HEK293 (cell line): ENCODE measurements around the gene ETHE1.

ENCODE experiments used
- FEZF1 ChIP-seq: fragments of 450-650 bp; formaldehyde crosslinking; IDR thresholded peaks from 2 replicates; pipeline ENCODE4 v1.5.1; 2016; ENCODE audit warnings: missing biosample characterization, missing genetic modification characterization
- KLF16 ChIP-seq: fragments of 450-650 bp; formaldehyde crosslinking; IDR thresholded peaks from 2 replicates; pipeline ENCODE4 v1.5.1; 2017; ENCODE audit warnings: missing biosample characterization, missing genetic modification characterization
- SP3 ChIP-seq: fragments of 450-650 bp; formaldehyde crosslinking; IDR thresholded peaks from 2 replicates; pipeline ENCODE4 v1.5.1; 2016; ENCODE audit warnings: missing biosample characterization, missing genetic modification characterization
- TCF7L2 ChIP-seq: IDR thresholded peaks from 2 replicates; pipeline ENCODE4 v1.6.1; 2011; ENCODE audit warnings: low read depth, mild to moderate bottlenecking, inconsistent platforms, low read length, moderate library complexity, borderline replicate concordance
- YY1 ChIP-seq: fragments of 450-650 bp; formaldehyde crosslinking; IDR thresholded peaks from 2 replicates; pipeline ENCODE4 v1.5.1; 2018; ENCODE audit warnings: missing biosample characterization, missing genetic modification characterization
- ZBTB17 ChIP-seq: fragments of 450-650 bp; formaldehyde crosslinking; IDR thresholded peaks from 2 replicates; pipeline ENCODE4 v1.5.1; 2016; ENCODE audit warnings: missing biosample characterization, missing genetic modification characterization
- ZBTB20 ChIP-seq: fragments of 450-650 bp; formaldehyde crosslinking; IDR thresholded peaks from 2 replicates; pipeline ENCODE4 v1.5.1; 2016; ENCODE audit warnings: missing biosample characterization, missing genetic modification characterization
- ZBTB7A ChIP-seq: fragments of 450-650 bp; formaldehyde crosslinking; IDR thresholded peaks from 2 replicates; pipeline ENCODE4 v1.5.1; 2016; ENCODE audit warnings: low read depth, missing biosample characterization, missing genetic modification characterization
- ZFHX2 ChIP-seq: fragments of 450-650 bp; formaldehyde crosslinking; conservative IDR thresholded peaks from 2 replicates; pipeline ENCODE4 v1.5.1; 2016; ENCODE audit warnings: missing biosample characterization, missing genetic modification characterization
- ZNF146 ChIP-seq: fragments of 450-650 bp; formaldehyde crosslinking; IDR thresholded peaks from 2 replicates; pipeline ENCODE4 v1.5.1; 2016; ENCODE audit warnings: missing biosample characterization, missing genetic modification characterization
- ZNF184 ChIP-seq: fragments of 450-650 bp; IDR thresholded peaks from 2 replicates; pipeline ENCODE4 v1.5.1; 2018; ENCODE audit warnings: missing biosample characterization, mild to moderate bottlenecking, missing genetic modification characterization
- ZNF239 ChIP-seq: fragments of 450-650 bp; formaldehyde crosslinking; IDR thresholded peaks from 2 replicates; pipeline ENCODE4 v1.5.1; 2016; ENCODE audit warnings: missing biosample characterization, missing genetic modification characterization
- ZNF302 ChIP-seq: fragments of 450-650 bp; formaldehyde crosslinking; IDR thresholded peaks from 2 replicates; pipeline ENCODE4 v1.5.1; 2016; ENCODE audit warnings: missing biosample characterization, missing genetic modification characterization, low read depth
- ZNF324 ChIP-seq: fragments of 450-650 bp; formaldehyde crosslinking; IDR thresholded peaks from 2 replicates; pipeline ENCODE4 v1.5.1; 2016; ENCODE audit warnings: missing biosample characterization, missing genetic modification characterization
- ZNF341 ChIP-seq: fragments of 450-650 bp; formaldehyde crosslinking; IDR thresholded peaks from 2 replicates; pipeline ENCODE4; 2016; ENCODE audit warnings: low read depth, missing biosample characterization, missing genetic modification characterization
- ZNF37A ChIP-seq: fragments of 450-650 bp; IDR thresholded peaks from 2 replicates; pipeline ENCODE4 v1.5.1; 2018; ENCODE audit warnings: missing biosample characterization, missing genetic modification characterization
- ZNF404 ChIP-seq: fragments of 450-650 bp; formaldehyde crosslinking; IDR thresholded peaks from 2 replicates; pipeline ENCODE4 v1.5.1; 2017; ENCODE audit warnings: missing biosample characterization, missing genetic modification characterization
- ZNF561 ChIP-seq: fragments of 450-650 bp; IDR thresholded peaks from 2 replicates; pipeline ENCODE4 v1.5.1; 2018; ENCODE audit warnings: missing biosample characterization, missing genetic modification characterization, borderline replicate concordance
- ZNF585B ChIP-seq: fragments of 450-650 bp; formaldehyde crosslinking; IDR thresholded peaks from 2 replicates; pipeline ENCODE4 v1.5.1; 2016; ENCODE audit warnings: missing biosample characterization, missing genetic modification characterization
- ZNF610 ChIP-seq: fragments of 450-650 bp; formaldehyde crosslinking; IDR thresholded peaks from 2 replicates; pipeline ENCODE4 v1.5.1; 2016; ENCODE audit warnings: missing biosample characterization, missing genetic modification characterization, borderline replicate concordance
- ZNF654 ChIP-seq: fragments of 450-650 bp; formaldehyde crosslinking; IDR thresholded peaks from 2 replicates; pipeline ENCODE4 v1.5.1; 2016; ENCODE audit warnings: low read depth, missing biosample characterization, missing genetic modification characterization
- ZNF785 ChIP-seq: fragments of 450-650 bp; formaldehyde crosslinking; IDR thresholded peaks from 2 replicates; pipeline ENCODE4 v1.5.1; 2016; ENCODE audit warnings: missing biosample characterization, missing genetic modification characterization
- ZSCAN30 ChIP-seq: fragments of 450-650 bp; IDR thresholded peaks from 2 replicates; pipeline ENCODE4 v1.5.1; 2018; ENCODE audit warnings: missing biosample characterization, mild to moderate bottlenecking, missing genetic modification characterization, moderate library complexity
- TF ChIP-seq, protein P1 (sequence below): fragments of 450-650 bp; formaldehyde crosslinking; IDR thresholded peaks from 2 replicates; pipeline ENCODE4 v1.5.1; 2016; ENCODE audit warnings: missing biosample characterization, missing genetic modification characterization
- TF ChIP-seq, protein P2 (sequence below): fragments of 450-650 bp; formaldehyde crosslinking; IDR thresholded peaks from 2 replicates; pipeline ENCODE4 v1.5.1; 2017; ENCODE audit warnings: missing biosample characterization, missing genetic modification characterization
- TF ChIP-seq, protein P3 (sequence below): fragments of 450-650 bp; IDR thresholded peaks from 2 replicates; pipeline ENCODE4 v1.5.1; 2018; ENCODE audit warnings: missing biosample characterization, mild to moderate bottlenecking, missing genetic modification characterization
- TF ChIP-seq, protein P4 (sequence below): fragments of 450-650 bp; formaldehyde crosslinking; IDR thresholded peaks from 2 replicates; pipeline ENCODE4 v1.5.1; 2016; ENCODE audit warnings: missing biosample characterization, missing genetic modification characterization
- TF ChIP-seq, protein P5 (sequence below): fragments of 450-650 bp; formaldehyde crosslinking; IDR thresholded peaks from 2 replicates; pipeline ENCODE4 v1.5.1; 2016; ENCODE audit warnings: missing biosample characterization, missing genetic modification characterization
- TF ChIP-seq, protein P6 (sequence below): fragments of 450-650 bp; formaldehyde crosslinking; IDR thresholded peaks from 2 replicates; pipeline ENCODE4 v1.5.1; 2016; ENCODE audit warnings: missing biosample characterization, missing genetic modification characterization

ETHE1 gene

DNA sequence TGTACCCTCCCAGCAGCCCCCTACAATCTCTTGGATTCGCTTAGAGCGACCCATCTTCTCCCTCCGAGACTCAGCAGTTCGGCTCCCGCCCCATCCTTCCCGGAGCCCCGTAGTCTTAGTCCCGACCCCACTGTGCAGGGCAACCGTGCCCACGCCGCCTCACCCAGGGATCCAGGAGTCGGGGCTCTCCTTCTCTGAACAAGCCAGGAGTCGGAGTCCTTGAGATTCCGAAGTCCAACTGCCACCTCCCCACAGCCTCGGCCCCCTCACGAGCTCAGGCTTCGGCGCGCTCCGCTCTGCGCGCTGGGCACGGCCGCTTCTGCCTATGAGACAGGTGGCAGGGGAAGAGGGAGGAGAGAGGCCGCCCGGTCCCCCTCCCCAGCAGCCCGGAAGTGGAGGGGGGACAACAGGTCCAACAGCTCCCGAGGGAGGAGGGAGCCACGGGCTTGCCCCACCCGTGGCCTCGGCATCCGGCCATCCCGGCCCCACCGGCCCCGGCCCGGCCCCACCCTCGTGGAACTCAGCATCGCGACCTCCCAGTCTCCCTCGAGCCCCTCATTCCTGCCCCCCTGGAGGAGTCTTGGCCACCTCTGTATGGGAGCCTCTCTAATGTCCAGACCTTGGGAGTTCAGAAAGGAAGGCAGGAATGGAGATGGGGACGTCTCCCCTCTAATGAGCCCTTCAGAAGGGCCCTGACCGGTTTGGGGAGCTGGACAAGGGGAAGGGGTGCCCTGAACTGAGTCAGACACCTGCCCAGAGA lies 22.4 kb downstream of the ETHE1 start, which contains the start of gene PHLDB3 (continued):
- TF ChIP-seq, protein P1, sequence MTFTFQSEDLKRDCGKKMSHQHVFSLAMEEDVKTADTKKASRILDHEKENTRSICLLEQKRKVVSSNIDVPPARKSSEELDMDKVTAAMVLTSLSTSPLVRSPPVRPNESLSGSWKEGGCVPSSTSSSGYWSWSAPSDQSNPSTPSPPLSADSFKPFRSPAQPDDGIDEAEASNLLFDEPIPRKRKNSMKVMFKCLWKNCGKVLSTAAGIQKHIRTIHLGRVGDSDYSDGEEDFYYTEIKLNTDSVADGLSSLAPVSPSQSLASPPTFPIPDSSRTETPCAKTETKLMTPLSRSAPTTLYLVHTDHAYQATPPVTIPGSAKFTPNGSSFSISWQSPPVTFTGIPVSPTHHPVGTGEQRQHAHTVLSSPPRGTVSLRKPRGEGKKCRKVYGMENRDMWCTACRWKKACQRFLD (tag by site-specific recombination): no peak
- TF ChIP-seq, protein P2, sequence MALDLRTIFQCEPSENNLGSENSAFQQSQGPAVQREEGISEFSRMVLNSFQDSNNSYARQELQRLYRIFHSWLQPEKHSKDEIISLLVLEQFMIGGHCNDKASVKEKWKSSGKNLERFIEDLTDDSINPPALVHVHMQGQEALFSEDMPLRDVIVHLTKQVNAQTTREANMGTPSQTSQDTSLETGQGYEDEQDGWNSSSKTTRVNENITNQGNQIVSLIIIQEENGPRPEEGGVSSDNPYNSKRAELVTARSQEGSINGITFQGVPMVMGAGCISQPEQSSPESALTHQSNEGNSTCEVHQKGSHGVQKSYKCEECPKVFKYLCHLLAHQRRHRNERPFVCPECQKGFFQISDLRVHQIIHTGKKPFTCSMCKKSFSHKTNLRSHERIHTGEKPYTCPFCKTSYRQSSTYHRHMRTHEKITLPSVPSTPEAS (tag by site-specific recombination): 0 out of 2 replicates have a peak, but pooled peaks have one; percentile 21
- TF ChIP-seq ZNF184 (tag by site-specific recombination): no peak
- TF ChIP-seq, protein P3, sequence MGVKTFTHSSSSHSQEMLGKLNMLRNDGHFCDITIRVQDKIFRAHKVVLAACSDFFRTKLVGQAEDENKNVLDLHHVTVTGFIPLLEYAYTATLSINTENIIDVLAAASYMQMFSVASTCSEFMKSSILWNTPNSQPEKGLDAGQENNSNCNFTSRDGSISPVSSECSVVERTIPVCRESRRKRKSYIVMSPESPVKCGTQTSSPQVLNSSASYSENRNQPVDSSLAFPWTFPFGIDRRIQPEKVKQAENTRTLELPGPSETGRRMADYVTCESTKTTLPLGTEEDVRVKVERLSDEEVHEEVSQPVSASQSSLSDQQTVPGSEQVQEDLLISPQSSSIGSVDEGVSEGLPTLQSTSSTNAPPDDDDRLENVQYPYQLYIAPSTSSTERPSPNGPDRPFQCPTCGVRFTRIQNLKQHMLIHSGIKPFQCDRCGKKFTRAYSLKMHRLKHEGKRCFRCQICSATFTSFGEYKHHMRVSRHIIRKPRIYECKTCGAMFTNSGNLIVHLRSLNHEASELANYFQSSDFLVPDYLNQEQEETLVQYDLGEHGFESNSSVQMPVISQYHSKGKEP (tag by site-specific recombination): no peak
- TF ChIP-seq ZNF146 (tag by site-specific recombination): no peak; the same call in 1 of the 2 replicates
- TF ChIP-seq, protein P4, sequence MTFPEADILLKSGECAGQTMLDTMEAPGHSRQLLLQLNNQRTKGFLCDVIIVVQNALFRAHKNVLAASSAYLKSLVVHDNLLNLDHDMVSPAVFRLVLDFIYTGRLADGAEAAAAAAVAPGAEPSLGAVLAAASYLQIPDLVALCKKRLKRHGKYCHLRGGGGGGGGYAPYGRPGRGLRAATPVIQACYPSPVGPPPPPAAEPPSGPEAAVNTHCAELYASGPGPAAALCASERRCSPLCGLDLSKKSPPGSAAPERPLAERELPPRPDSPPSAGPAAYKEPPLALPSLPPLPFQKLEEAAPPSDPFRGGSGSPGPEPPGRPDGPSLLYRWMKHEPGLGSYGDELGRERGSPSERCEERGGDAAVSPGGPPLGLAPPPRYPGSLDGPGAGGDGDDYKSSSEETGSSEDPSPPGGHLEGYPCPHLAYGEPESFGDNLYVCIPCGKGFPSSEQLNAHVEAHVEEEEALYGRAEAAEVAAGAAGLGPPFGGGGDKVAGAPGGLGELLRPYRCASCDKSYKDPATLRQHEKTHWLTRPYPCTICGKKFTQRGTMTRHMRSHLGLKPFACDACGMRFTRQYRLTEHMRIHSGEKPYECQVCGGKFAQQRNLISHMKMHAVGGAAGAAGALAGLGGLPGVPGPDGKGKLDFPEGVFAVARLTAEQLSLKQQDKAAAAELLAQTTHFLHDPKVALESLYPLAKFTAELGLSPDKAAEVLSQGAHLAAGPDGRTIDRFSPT: peak; percentile 99
- no peak for TF ChIP-seq ZNF404
- peak; percentile 88 for TF ChIP-seq ZBTB17 (tag by site-specific recombination)
- no peak for TF ChIP-seq TCF7L2
- peak; percentile 39; the same call in 1 of the 2 replicates for TF ChIP-seq ZNF610 (tag by site-specific recombination)
- TF ChIP-seq ZNF654: no peak
- peak; percentile 74 for TF ChIP-seq ZBTB20
- no peak for TF ChIP-seq YY1 (tag by site-specific recombination)
- TF ChIP-seq ZNF302: no peak
- peak; percentile 24; the same call in 1 of the 2 replicates for TF ChIP-seq KLF16 (tag by site-specific recombination)
- TF ChIP-seq, protein P5, sequence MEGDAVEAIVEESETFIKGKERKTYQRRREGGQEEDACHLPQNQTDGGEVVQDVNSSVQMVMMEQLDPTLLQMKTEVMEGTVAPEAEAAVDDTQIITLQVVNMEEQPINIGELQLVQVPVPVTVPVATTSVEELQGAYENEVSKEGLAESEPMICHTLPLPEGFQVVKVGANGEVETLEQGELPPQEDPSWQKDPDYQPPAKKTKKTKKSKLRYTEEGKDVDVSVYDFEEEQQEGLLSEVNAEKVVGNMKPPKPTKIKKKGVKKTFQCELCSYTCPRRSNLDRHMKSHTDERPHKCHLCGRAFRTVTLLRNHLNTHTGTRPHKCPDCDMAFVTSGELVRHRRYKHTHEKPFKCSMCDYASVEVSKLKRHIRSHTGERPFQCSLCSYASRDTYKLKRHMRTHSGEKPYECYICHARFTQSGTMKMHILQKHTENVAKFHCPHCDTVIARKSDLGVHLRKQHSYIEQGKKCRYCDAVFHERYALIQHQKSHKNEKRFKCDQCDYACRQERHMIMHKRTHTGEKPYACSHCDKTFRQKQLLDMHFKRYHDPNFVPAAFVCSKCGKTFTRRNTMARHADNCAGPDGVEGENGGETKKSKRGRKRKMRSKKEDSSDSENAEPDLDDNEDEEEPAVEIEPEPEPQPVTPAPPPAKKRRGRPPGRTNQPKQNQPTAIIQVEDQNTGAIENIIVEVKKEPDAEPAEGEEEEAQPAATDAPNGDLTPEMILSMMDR (tag by site-specific recombination): peak; percentile 2; the same call in 1 of the 2 replicates
- TF ChIP-seq ZNF785 (tag by site-specific recombination): no peak
- TF ChIP-seq ZBTB7A (tag by site-specific recombination): peak; percentile 72; the same call in 1 of the 2 replicates
- TF ChIP-seq ZNF585B (tag by site-specific recombination): no peak
- TF ChIP-seq, protein P6, sequence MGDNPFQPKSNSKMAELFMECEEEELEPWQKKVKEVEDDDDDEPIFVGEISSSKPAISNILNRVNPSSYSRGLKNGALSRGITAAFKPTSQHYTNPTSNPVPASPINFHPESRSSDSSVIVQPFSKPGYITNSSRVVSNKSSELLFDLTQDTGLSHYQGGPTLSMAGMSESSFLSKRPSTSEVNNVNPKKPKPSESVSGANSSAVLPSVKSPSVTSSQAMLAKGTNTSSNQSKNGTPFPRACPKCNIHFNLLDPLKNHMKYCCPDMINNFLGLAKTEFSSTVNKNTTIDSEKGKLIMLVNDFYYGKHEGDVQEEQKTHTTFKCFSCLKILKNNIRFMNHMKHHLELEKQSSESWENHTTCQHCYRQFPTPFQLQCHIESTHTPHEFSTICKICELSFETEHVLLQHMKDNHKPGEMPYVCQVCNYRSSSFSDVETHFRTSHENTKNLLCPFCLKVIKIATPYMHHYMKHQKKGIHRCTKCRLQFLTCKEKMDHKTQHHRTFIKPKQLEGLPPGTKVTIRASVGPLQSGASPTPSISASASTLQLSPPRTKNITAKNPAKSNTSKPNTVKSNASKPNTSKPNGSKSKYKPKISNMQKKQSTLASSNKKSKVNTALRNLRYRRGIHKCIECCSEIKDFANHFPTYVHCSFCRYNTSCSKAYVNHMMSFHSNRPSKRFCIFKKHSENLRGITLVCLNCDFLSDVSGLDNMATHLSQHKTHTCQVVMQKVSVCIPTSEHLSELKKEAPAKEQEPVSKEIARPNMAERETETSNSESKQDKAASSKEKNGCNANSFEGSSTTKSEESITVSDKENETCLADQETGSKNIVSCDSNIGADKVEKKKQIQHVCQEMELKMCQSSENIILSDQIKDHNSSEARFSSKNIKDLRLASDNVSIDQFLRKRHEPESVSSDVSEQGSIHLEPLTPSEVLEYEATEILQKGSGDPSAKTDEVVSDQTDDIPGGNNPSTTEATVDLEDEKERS (tag by site-specific recombination): 0 out of 2 replicates have a peak, but pooled peaks have one; percentile 6
- 0 out of 2 replicates have a peak, but pooled peaks have one; percentile 10 for TF ChIP-seq ZSCAN30
- no peak for TF ChIP-seq ZNF37A
- TF ChIP-seq FEZF1 (tag by site-specific recombination): no peak
- peak; percentile 60 for TF ChIP-seq ZFHX2
- TF ChIP-seq ZNF561 (tag by site-specific recombination): 0 out of 2 replicates have a peak, but pooled peaks have one; percentile 68
- 0 out of 2 replicates have a peak, but pooled peaks have one; percentile 25 for TF ChIP-seq ZNF239 (tag by site-specific recombination)
- TF ChIP-seq ZNF341 (tag by site-specific recombination): peak; percentile 84
- TF ChIP-seq ZNF324: peak; percentile 36; the same call in 1 of the 2 replicates
- TF ChIP-seq SP3 (tag by site-specific recombination): peak; percentile 84
